Pulmonary artery endothelial cell (primary cell): Measurements from ENCODE around the gene RNASE11. TPM values are rescaled to one million over a fixed set of nuclear protein-coding genes. Genes with fewer than 3 reads are reported as not detected.
"Not testable (repeated sequence)": the region's sequence is repeated elsewhere in the genome, so short reads cannot be mapped to it uniquely, and the experiment has no call there.

Source experiments
- DNase-seq: peaks from one replicate; pipeline ENCODE4 v3.0.0-alpha.2; 2011; ENCODE audit warnings: low read depth, low spot score
- total RNA-seq: library from RNA; depleted of rRNA; stranded (reverse); fragments of >200 nt; gene quantifications from 2 replicates; pipeline ENCODE4 v1.2.3, GENCODE V29; 2014

Gene RNASE11
- total RNA-seq, 1 donor from 2014 or later, result not detected

GRCh38 chr14:20583142-20583541 is 4.7 kb downstream of the RNASE11 start:
- no peak for DNase-seq

DNA sequence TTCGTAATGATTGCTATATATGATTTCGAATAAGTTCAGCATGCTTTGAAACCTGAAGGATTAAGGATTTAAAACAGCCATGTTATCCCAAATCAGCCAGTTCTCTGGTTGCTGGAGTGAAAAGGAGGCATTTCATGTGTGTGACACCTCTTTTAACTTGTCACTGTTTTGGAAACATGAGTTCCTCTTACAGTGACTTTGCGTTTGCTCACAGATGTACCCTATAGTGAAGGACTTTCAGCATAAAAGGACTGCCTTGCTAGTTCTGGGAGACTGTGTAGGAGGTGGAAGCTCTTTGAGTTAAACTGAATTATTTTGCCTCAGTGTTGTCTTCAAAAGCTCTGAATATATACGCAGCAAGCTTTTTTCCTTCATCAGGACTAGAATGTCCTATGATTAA is 7.6 kb downstream of the RNASE11 start:
- DNase-seq, result no peak

DNA sequence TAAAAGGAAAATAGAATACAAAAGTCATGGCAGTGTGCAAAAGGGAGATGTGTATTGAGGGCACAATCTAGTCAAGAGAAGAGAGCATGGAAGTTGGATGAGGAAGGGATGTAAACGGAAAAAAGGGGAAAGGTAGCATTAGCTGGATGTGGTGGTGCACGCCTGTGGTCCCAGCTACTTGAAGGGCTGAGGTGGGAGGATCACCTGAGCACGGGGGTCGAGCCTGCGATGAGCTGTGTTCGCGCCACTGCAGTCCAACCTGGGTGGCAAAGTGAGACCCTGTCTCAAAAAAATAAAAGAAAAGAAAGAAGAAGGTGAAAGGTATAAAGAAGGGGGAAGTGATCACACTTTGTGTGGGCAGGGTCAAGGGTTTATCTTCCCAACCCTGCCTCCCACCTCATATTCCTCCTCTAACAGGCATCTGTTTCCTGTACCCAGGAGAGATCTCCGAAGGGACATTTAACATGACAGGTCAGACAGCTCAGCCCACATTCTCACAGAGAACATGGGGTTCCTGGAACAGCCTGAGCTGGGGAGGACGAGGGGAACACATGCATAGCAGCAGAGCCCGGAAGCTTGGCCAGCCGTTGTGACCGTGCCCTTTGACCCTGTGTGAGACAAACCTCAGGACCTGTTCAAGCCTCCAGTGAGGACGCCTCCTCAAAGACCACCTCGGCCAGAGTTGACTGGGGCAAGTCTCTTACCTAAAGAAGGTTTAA is 8.9 kb downstream of the RNASE11 start:
- no peak for DNase-seq

DNA sequence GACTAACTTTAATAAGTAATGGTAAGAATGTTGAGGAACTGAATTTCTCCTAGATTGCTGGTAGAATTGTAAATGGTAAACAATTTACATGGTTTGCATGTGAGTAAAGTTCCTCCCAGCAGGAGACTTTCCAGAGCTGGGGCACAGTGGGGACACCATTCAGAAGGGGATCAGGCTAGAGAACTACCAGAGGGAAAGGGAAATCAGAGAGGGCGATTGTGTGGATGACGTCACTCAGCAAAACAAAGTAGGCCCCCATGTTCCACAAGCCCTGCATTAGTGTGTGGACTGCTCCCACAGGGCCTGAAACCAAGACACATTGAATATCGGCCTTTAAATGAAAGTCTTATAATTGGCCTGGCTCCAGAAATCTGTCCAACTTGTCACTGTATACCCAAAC is 9.5 kb downstream of the RNASE11 start:
- DNase-seq, result no peak

DNA sequence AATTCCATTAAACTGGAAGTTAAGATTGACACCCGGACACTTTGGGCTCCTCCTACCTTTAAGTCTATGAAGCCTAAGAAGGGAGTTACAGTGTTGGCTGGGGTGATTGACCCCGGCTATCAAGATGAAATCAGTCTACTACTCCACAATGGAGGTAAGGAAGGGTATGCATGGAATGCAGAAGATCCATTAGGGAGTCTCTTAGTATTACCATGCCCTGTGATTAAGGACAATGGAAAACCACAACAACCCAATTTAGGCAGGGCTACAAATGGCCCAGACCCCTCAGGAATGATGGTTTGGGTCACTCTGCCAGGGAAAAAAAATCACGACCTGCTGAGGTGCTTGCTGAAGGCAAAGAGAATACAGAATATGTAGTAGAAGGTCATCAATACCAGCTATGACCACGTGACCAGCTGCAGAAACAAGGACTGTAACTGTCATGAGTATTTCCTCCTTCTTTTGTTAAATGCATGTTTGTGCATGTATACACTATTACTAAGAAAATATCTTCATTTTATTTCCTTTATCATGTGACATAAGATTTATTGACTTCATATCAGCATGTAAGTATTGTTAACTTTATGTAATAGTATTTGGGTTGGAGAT is 15.3 kb downstream of the RNASE11 start:
- DNase-seq, result not testable (repeated sequence)

DNA sequence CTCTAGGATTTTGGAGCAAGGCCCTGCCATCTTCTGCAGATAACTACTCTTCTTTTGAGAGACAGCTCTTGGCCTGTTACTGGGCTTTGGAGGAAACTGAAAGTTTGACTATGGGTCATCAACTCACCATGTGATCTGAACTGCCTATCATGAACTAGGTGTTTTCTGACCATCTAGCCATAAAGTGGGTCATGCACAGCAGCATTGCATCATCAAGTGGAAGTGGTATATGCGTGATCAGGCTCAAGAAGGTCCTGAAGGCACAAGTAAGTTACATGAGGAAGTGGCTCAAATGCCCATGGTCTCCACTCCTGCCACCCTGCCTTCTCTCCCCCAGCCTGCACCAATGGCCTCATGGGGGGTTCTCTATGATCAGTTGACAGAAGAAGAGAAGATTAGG is 17.1 kb downstream of the RNASE11 start:
- DNase-seq, result not testable (repeated sequence)

GRCh38 chr14:20569865-20570264 is 17.9 kb downstream of the RNASE11 start:
- not testable (repeated sequence) for DNase-seq

DNA sequence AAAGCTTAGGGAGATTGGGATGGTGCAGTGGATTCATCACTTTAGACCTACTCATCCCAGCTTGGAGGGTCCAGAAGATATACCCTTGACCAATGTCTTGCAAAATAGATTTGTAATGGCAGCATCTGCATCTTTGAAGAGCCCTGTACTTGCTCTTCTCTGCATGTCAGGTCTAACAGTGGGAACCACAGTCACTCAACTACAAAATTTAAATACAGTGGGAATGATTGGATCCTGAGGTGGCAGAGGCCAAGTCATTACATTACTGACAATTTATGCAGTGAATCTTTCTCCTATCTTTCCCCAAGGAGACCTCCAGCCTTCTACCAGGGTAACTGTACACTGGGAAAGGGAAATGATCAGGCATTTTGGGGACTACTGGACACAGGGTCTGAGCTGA is 18.7 kb downstream of the RNASE11 start:
- no peak for DNase-seq

- no peak for DNase-seq
Observed at GRCh38 chr14:20568393-20568792, 19.4 kb downstream of the RNASE11 start.

DNA sequence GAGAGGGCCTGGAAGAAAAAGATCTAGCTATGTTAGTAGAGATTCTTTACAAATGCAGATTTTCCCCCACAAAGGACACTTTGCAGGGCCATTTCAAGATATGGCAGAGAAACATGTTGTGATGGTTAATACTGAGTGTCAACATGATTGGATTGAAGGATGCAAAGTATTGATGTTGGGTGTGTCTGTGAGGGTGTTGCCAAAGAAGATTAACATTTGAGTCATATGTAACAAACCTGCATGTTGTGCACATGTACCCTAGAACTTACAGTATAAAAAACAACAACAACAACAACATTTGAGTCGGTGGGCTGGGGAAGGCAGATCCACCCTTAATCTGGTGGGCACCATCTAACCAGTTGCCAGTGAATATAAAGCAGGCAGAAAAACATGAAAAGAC is 20.6 kb downstream of the RNASE11 start:
- DNase-seq, result not testable (repeated sequence)

DNA sequence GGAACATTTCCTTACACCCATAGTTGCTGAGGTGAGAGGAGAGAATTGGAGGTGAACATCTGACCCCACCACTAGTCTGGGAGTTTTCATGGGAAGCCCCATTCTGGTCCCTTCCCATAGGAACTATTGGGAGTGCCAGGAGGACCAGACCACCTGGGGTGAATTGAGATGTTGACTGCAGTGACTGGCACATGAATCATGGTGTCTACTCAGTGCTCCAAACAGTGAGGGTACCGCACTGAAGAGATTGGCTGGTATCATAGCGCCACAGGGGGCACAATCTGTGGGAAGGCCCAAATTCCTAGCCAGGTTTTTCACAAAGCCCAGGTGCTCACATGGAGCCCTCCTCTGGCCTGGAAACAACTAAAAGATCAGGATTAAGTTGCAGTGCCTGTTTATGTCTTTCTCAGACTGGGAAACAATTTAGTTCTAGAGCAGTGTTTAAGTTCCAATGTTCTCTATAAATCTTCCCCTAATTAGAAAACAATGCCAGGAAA is 23.3 kb downstream of the RNASE11 start:
- DNase-seq, result no peak

GRCh38 chr14:20563971-20564370 is 23.8 kb downstream of the RNASE11 start:
- no peak for DNase-seq

- DNase-seq, result no peak
Observed at GRCh38 chr14:20560961-20561360, 26.8 kb downstream of the RNASE11 start, which contains the start of gene RNASE9. Gene RNASE9 (minus strand): TSS chr14:20561047.

DNA sequence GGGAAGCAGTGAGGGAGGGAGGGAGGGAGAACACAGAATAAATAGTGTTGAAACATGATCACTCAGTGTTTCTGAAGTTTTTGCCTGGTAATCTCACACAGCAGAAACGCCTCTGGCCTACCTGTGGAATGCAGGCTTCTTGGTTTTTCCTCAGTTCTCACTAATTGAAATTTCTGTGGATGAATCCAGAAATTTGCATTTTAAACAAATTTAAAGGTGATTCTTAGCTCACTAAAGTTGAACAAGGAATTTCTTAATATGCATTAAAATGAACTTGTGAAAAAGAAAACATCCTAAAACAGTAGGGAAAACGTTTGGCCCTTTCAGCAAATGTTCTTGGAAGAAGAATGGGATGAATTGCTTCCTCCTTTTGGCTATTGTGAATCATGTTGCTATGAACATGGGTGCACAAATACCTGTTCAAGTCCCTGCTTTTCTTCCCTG is 28.3 kb downstream of the RNASE11 start:
- DNase-seq, result no peak

DNA sequence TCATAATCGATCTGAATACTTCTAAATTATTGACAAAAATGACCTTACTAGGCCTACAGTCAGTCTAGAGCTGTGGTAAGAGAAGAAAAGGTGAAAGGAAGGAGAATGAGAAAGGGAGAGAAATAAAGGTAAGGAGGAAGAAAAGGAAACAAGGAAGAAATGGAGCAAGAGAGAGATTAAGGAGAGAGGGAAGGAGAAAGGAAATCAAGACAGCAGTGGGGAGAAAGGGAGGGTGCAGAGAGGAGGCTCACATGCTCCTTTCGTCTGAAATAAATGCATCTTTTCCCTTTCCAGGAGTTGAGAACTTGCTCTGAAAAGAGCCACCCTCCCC is 30.6 kb downstream of the RNASE11 start:
- DNase-seq, result no peak

DNA sequence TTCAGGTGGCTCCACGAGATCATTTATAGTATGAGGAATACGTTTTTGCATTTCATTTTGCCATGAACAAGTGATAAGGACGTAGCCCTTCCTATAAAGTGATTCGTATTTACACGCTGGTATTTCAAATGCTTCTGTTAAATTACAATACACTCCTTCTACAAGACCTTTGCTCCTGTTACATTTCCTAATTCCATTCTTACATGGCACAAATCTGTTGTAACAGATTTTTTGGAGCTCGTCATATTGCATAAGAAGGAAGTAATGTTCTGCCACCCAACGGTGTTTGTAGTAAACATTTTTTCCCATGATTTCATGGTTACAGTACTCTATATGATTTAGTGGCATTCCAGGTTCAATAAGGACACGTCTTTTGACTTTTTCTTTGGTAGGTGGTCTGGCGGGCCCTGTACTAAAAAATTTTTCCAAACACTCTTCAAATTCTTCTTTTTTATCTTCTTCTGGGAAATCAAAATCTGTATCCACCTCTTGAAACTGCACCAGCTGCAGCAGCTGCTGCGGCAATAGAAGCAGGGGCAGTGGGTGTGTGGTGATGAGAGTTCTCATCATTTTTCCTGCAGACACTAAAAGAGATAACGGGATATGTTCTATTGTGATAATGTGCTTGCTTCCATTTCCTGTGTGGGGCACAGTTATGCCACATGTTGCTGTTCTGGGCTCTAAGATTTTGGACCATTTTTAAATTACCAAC is 31.1 kb downstream of the RNASE11 start:
- no peak for DNase-seq

GRCh38 chr14:20555845-20556244 is 32.0 kb downstream of the RNASE11 start:
- no peak for DNase-seq

DNA sequence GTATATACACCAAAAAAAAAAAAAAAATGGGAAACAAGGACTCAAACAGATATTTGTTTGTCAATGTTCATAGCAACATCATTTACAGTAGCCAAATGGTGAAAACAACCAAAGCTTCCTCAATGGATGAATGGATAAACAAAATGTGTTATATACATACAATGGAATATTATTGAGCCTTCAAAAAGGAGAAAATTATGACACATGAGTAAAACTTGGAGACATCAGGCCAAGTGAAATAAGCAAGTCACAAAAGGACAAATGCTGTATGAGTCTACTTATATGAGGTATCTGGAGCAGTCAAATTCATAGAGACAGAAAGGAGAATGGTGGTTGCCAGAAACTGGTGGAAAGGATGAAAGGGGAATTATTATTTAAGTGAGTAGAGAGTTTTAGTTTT is 34.8 kb downstream of the RNASE11 start:
- DNase-seq, result no peak

GRCh38 chr14:20551606-20552005 is 36.2 kb downstream of the RNASE11 start:
- no peak for DNase-seq

GRCh38 chr14:20550926-20551325 is 36.9 kb downstream of the RNASE11 start:
- no peak for DNase-seq

- DNase-seq, result no peak
Observed at GRCh38 chr14:20548414-20549158, 39.2 kb downstream of the RNASE11 start.

GRCh38 chr14:20546877-20547276 is 40.9 kb downstream of the RNASE11 start:
- no peak for DNase-seq
